ENCODE results near the gene ACO2.
A peak's percentile ranks its signal among the peaks of the same experiment; 100 is the strongest.
"Not testable (repeated sequence)": the region's sequence is repeated elsewhere in the genome, so short reads cannot be mapped to it uniquely, and the experiment has no call there.

The ACO2 gene

DNA sequence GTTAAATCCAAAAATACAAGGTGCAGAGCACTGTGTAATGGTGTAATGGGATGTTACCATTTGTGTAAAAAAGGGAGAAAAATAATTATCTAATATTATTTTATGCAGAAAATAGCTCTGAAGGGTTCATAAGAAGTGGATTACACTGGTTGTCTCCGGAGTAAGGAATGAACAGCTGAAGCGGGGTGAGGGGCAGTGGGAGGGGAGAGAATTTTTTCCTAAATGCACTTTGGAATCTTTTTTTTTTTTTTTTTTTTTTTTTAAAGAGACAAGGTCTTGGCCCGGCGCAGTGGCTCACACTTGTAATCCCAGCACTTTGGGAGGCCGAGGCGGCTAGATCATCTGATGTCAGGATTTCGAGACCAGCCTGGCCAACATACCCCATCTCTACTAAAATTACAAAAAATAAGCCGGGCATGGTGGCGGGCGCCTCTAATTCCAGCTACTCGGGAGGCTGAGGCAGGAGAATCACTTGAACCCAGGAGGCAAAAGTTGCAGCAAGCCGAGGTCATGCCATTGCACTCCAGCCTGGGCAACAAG, 82.1 kb downstream of the ACO2 start:
- no peaks in the 10 kb centered on the region for H3K36me3 ChIP-seq (ENCODE audit: control insufficient read depth, insufficient read depth, low read length)
- H3K4me3 ChIP-seq (ENCODE audit: low read depth, low read length), result no peak overlapping the region
- H3K9me3 ChIP-seq (ENCODE audit: control insufficient read depth, insufficient read depth, low read length), result no peaks in the 10 kb centered on the region
- no peaks in the 10 kb centered on the region for H3K27me3 ChIP-seq (ENCODE audit: control insufficient read depth, insufficient read depth, low read length)
- no peak overlapping the region for H3K27ac ChIP-seq (ENCODE audit: low read depth, low read length)
- no peak overlapping the region for H3K9ac ChIP-seq (ENCODE audit: low read depth, low read length)
- no peaks in the 10 kb centered on the region for H3K4me1 ChIP-seq (ENCODE audit: control insufficient read depth, insufficient read depth, low read length)

DNA sequence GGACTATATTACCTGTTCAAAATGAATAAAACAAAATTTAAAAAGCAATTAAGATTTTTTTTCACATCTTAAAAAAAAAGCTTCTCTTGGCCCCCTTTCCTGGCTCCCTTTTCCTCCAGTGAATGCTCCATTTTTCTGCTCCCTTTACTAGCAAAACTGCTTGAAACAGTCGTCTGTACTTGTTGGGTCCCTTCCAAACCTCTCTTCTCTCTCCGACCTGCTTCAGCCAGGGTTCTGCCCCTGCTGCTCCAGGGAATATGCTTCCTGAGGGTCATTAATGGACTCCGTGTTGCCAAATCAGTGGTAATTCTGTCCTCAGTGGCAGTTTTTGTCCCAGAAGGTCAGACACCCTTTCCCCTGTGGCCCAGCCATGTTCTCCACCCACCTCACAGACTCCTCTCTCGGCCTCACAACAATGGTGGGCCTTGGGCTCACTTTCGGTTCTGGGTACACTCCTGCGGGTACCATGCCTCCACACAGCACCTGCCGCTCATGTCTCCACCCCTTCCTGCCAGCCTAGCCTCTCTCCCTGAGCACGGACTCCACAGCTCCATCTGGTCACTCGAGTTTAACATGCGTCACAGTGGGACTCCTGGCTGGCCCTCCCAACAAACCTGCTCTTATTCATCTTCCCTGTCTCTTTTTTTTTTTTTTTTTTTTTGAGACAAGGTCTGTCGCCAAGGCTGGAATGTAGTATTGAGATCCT, 83.1 kb downstream of the ACO2 start:
- no peaks in the 10 kb centered on the region for H3K36me3 ChIP-seq (ENCODE audit: control insufficient read depth, insufficient read depth, low read length)
- H3K9me3 ChIP-seq (ENCODE audit: control insufficient read depth, insufficient read depth, low read length), result no peaks in the 10 kb centered on the region
- H3K27ac ChIP-seq (ENCODE audit: low read depth, low read length), result no peak overlapping the region
- no peak overlapping the region for H3K4me3 ChIP-seq (ENCODE audit: low read depth, low read length)
- H3K9ac ChIP-seq (ENCODE audit: low read depth, low read length), result no peak overlapping the region
- no peaks in the 10 kb centered on the region for H3K27me3 ChIP-seq (ENCODE audit: control insufficient read depth, insufficient read depth, low read length)
- H3K4me1 ChIP-seq (ENCODE audit: control insufficient read depth, insufficient read depth, low read length), result peaks cover 1% of the 10 kb centered on the region; the same call in 1 of the 2 replicates

DNA sequence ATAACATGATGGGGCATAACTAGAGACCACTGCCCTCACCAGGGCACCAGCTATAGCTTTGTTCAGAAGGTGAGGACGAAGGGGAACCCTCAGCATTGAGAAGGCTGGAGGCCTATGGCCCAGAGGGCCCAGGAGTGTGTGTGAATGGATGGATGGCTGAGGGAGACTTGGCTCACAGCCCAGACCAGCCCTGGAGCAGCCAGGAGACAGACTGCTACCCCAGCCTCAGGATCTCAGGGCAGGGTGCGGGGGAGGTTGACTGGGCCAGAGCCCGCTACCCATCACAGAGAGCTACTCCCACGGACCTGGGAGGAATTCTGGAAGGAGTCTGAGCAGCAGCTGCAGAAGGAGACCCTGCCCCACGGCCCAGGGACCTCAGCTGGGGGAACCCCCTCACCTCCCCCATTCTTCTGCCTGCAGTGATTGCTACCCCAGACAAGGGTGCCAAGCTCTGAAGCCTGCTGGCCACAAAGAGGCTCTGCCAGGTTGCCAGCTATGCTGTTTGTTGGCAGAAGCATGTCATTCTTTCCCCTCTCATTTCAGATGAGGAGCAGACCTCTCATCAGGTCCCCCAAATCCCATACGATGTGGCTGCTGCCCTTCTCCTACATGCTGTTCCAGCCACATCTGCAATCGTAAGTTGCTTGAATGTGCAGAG, 86.5 kb downstream of the ACO2 start:
- Histone ChIP-seq H3K4me3 (ENCODE audit: low read depth, low read length) (no peak overlapping the region), H3K36me3 (ENCODE audit: control insufficient read depth, insufficient read depth, low read length) (no peaks in the 10 kb centered on the region), H3K9me3 (ENCODE audit: control insufficient read depth, insufficient read depth, low read length) (no peaks in the 10 kb centered on the region), H3K4me1 (ENCODE audit: control insufficient read depth, insufficient read depth, low read length) (peaks cover 12% of the 10 kb centered on the region), H3K9ac (ENCODE audit: low read depth, low read length) (no peak overlapping the region), H3K27ac (ENCODE audit: low read depth, low read length) (no peak overlapping the region), H3K27me3 (ENCODE audit: control insufficient read depth, insufficient read depth, low read length) (no peaks in the 10 kb centered on the region)

DNA sequence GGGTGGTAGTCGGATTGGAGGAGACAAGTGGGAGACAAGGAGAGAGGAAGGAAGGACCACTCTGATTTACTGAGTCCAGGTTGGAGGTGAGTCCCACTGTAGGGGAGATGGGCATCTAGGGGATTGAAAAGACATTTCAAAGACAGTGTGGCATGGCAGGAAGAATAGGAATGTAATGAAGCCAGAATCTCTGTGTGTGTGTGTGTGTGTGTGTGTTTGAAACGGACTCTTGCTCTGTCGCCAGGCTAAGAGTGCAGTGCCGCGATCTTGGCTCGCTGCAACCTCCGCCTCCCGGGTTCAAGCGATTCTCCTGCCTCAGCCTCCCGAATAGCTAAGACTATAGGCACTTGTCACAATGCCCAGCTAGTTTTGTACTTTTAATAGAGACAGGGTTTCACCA, 87.6 kb downstream of the ACO2 start:
- H3K27me3 ChIP-seq (ENCODE audit: control insufficient read depth, insufficient read depth, low read length), result no peaks in the 10 kb centered on the region
- no peak overlapping the region for H3K4me3 ChIP-seq (ENCODE audit: low read depth, low read length)
- no peaks in the 10 kb centered on the region for H3K9me3 ChIP-seq (ENCODE audit: control insufficient read depth, insufficient read depth, low read length)
- no peak overlapping the region for H3K9ac ChIP-seq (ENCODE audit: low read depth, low read length)
- peaks cover 22% of the 10 kb centered on the region for H3K4me1 ChIP-seq (ENCODE audit: control insufficient read depth, insufficient read depth, low read length)
- H3K27ac ChIP-seq (ENCODE audit: low read depth, low read length), result no peak overlapping the region
- H3K36me3 ChIP-seq (ENCODE audit: control insufficient read depth, insufficient read depth, low read length), result no peaks in the 10 kb centered on the region

DNA sequence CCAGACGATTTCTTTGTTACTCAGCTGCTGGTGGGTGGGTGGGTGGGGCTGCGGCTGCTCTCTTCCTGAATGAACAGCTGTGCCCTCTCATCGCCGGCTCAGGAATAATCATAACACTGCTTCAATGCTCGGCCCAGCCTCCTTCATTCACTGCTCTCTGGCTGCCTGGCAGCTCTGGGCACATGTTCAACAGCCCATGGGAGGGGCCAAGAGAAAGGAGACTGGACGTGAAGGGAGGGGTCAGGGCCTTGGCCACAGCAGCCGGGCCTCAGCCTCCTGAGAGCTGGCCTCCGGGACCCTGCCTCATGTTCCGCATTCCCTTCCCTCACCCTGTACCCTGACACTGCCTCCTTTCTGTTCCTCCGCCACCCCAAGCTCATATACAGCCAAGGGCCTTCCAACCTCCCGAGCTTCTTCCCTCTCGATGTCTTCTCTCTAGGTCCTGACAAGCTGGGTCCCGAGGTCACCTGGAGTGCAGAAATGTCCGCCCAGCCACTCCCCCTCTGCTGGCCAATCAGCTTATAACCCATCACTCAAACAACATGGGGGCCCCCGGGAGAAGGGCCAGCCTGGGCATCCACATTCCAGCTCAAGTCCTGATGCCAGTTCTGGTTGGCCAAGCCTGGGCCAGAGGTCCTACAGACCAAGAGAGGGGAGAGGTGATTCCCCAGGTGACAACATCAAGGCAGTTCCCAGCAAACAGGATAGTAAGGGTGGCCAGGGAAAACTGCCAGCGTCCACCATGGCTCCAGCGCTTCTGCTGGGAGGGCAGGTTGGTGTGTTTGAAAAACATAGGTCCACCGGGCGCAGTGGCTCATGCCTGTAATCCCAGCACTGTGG, 88.7 kb downstream of the ACO2 start:
- H3K9me3 ChIP-seq (ENCODE audit: control insufficient read depth, insufficient read depth, low read length), result no peaks in the 10 kb centered on the region
- no peak overlapping the region for H3K9ac ChIP-seq (ENCODE audit: low read depth, low read length)
- peaks cover 32% of the 10 kb centered on the region for H3K4me1 ChIP-seq (ENCODE audit: control insufficient read depth, insufficient read depth, low read length)
- H3K27ac ChIP-seq (ENCODE audit: low read depth, low read length), result no peak overlapping the region
- H3K27me3 ChIP-seq (ENCODE audit: control insufficient read depth, insufficient read depth, low read length), result no peaks in the 10 kb centered on the region
- H3K36me3 ChIP-seq (ENCODE audit: control insufficient read depth, insufficient read depth, low read length), result no peaks in the 10 kb centered on the region
- no peak overlapping the region for H3K4me3 ChIP-seq (ENCODE audit: low read depth, low read length)

DNA sequence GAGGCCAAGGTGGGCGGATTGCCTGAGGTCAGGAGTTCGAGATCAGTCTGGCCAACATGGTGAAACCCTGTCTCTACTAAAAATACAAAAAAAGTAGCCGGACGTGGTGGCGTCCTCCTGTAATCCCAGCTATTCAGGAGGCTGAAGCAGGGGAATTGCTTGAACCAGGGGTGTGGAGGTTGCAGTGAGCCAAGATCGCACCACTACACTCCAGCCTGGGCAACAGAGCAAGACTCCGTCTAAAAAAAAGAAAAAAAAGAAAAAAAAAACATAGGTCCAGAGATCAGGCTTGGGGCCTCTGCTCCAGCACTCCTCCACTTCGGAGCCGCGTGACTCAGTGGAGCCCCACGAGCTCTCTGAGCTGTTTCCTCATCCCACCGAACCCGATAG, 89.3 kb downstream of the ACO2 start:
- peaks cover 38% of the 10 kb centered on the region for H3K4me1 ChIP-seq (ENCODE audit: control insufficient read depth, insufficient read depth, low read length)
- H3K27me3 ChIP-seq (ENCODE audit: control insufficient read depth, insufficient read depth, low read length); H3K27ac ChIP-seq (ENCODE audit: low read depth, low read length); H3K36me3 ChIP-seq (ENCODE audit: control insufficient read depth, insufficient read depth, low read length); H3K9me3 ChIP-seq (ENCODE audit: control insufficient read depth, insufficient read depth, low read length); H3K4me3 ChIP-seq (ENCODE audit: low read depth, low read length); H3K9ac ChIP-seq (ENCODE audit: low read depth, low read length): not testable (repeated sequence)

DNA sequence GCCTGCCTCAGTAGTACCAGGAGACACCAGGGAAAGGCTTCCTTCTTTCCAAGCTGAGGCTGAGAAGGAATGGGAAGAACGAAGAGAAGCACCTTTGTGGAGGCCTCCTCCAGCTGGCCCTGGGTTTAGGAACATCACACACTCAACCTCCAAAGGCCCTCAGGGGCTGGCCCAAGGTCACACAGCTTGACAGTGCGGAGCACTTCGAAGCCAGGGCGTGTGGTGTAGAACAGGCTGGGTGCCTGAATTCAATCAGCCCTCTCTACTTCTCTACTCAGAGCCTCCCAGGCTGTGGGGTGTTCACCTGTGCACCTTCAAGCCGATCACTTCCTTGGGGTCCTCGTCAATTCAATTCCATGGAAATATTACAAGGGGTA, 91.2 kb downstream of the ACO2 start:
- no peaks in the 10 kb centered on the region for H3K27me3 ChIP-seq (ENCODE audit: control insufficient read depth, insufficient read depth, low read length)
- H3K36me3 ChIP-seq (ENCODE audit: control insufficient read depth, insufficient read depth, low read length), result no peaks in the 10 kb centered on the region
- no peak overlapping the region for H3K9ac ChIP-seq (ENCODE audit: low read depth, low read length)
- H3K4me3 ChIP-seq (ENCODE audit: low read depth, low read length), result no peak overlapping the region
- H3K9me3 ChIP-seq (ENCODE audit: control insufficient read depth, insufficient read depth, low read length), result no peaks in the 10 kb centered on the region
- no peak overlapping the region for H3K27ac ChIP-seq (ENCODE audit: low read depth, low read length)
- peaks cover 41% of the 10 kb centered on the region for H3K4me1 ChIP-seq (ENCODE audit: control insufficient read depth, insufficient read depth, low read length)

DNA sequence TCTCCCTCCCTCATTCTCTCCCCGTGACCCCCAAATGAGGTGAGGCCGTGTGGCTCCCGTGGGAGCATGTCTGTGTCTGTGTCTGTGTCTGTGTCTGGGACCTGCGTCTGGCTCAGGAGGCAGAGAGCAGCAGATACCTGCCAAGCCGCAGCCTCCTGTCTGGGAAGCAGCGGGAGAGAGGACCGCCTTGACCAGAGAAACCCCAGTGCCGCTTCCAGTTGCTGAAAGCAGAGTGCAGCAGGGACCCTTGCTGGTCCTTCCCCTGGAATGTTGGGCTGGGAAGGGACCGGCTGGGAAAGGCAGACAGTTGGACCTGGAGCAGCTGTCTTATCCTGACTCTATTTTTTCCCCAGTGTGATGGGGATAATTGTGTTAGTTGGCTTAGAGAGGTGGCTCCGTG, 92.4 kb downstream of the ACO2 start:
- H3K4me1 ChIP-seq (ENCODE audit: control insufficient read depth, insufficient read depth, low read length), result peaks cover 41% of the 10 kb centered on the region
- no peaks in the 10 kb centered on the region for H3K9me3 ChIP-seq (ENCODE audit: control insufficient read depth, insufficient read depth, low read length)
- H3K27ac ChIP-seq (ENCODE audit: low read depth, low read length), result peak overlapping the region; percentile 52
- H3K27me3 ChIP-seq (ENCODE audit: control insufficient read depth, insufficient read depth, low read length), result no peaks in the 10 kb centered on the region
- no peak overlapping the region for H3K9ac ChIP-seq (ENCODE audit: low read depth, low read length)
- no peaks in the 10 kb centered on the region for H3K36me3 ChIP-seq (ENCODE audit: control insufficient read depth, insufficient read depth, low read length)
- peak overlapping the region; percentile 42 for H3K4me3 ChIP-seq (ENCODE audit: low read depth, low read length)

DNA sequence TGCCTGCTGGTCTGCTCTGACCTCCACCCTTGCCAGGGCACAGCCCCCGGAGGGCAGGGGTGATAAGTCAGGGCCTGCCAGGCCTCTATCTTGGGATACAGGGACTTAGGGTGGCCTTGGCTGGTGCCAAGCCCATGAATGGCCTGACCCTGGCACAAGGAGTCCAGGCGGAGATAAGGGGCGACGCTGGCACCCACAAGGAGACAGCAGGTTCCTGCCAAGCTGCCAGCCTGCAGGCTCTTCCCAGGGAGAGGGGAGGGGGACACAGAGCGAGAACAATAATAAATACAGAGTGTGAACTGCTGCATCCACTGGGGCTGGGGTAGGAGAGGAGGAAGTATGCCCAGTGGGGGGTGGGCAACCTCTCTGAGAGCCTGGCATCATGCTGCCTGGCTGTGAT, 92.9 kb downstream of the ACO2 start:
- H3K27ac ChIP-seq (ENCODE audit: low read depth, low read length), result peak overlapping the region; percentile 52
- H3K36me3 ChIP-seq (ENCODE audit: control insufficient read depth, insufficient read depth, low read length), result no peaks in the 10 kb centered on the region
- no peaks in the 10 kb centered on the region for H3K9me3 ChIP-seq (ENCODE audit: control insufficient read depth, insufficient read depth, low read length)
- no peaks in the 10 kb centered on the region for H3K27me3 ChIP-seq (ENCODE audit: control insufficient read depth, insufficient read depth, low read length)
- no peak overlapping the region for H3K9ac ChIP-seq (ENCODE audit: low read depth, low read length)
- H3K4me1 ChIP-seq (ENCODE audit: control insufficient read depth, insufficient read depth, low read length), result peaks cover 41% of the 10 kb centered on the region
- no peak overlapping the region for H3K4me3 ChIP-seq (ENCODE audit: low read depth, low read length)

DNA sequence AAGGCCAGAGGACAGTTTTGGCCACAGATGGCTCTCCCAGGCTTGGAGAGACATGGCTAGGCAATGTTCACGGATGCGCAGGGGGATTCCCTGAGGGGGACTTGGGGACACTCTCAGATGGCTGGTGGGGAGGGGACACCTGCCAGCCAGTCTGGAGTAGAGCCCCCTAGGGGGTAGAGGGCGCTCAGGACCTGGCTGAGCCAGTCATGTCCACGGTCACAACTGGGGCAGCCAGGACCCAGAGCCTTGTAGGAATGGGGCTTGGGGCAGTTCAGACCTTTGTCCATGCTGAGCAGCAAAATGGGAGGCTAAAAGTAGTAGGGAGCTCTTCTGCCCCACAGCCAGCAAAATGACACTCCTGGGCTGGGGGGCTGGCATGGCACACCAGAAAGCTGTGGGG, 93.5 kb downstream of the ACO2 start:
- no peaks in the 10 kb centered on the region for H3K36me3 ChIP-seq (ENCODE audit: control insufficient read depth, insufficient read depth, low read length)
- no peak overlapping the region for H3K4me3 ChIP-seq (ENCODE audit: low read depth, low read length)
- no peaks in the 10 kb centered on the region for H3K27me3 ChIP-seq (ENCODE audit: control insufficient read depth, insufficient read depth, low read length)
- H3K9ac ChIP-seq (ENCODE audit: low read depth, low read length), result no peak overlapping the region
- H3K4me1 ChIP-seq (ENCODE audit: control insufficient read depth, insufficient read depth, low read length), result peaks cover 37% of the 10 kb centered on the region
- peak overlapping the region; percentile 71 for H3K27ac ChIP-seq (ENCODE audit: low read depth, low read length)
- no peaks in the 10 kb centered on the region for H3K9me3 ChIP-seq (ENCODE audit: control insufficient read depth, insufficient read depth, low read length)

Data from HUES48 (cell line).